ENCODE measurements around the gene SLC25A40. TPM values are rescaled to one million over a fixed set of nuclear protein-coding genes. Genes with fewer than 3 reads are reported as not detected.

The SLC25A40 gene
- total RNA-seq, 2 experiments from 2014 or later, result 9.4 to 11.1 TPM

GRCh38 chr7:87877366-87878040 lies 1.3 kb upstream of the SLC25A40 start:
- no peaks in the 10 kb centered on the region for H3K27me3 ChIP-seq (ENCODE audit: control insufficient read depth in 1 of 2, insufficient read depth in 2 of 2, low read length in 2 of 2)
- no peaks in the 10 kb centered on the region for H3K27me3 Mint-ChIP-seq

GRCh38 chr7:87876869-87877234 lies 692 bp upstream of the SLC25A40 start:
- Mint-ChIP-seq H3K36me3 (ENCODE audit: low read depth) (peaks cover 59% of the 10 kb centered on the region), H3K27me3 (no peaks in the 10 kb centered on the region), H3K27ac (peak overlapping the region; percentile 98), H3K4me3 (peak overlapping the region; percentile 98), H3K9me3 (peaks cover 8% of the 10 kb centered on the region), H3K4me1 (ENCODE audit: low read depth) (peaks cover 63% of the 10 kb centered on the region)
- Histone ChIP-seq H3K4me1 (ENCODE audit: insufficient read depth, low read length) (peaks cover 9% of the 10 kb centered on the region), H3K9me3 (ENCODE audit: control insufficient read depth in 1 of 2, insufficient read depth in 1 of 2, low read length in 2 of 2) (peaks cover 0 to 3% of the 10 kb centered on the region in 2 experiments), H3K4me3 (ENCODE audit: low read length) (peak overlapping the region; percentile 97), H3K36me3 (ENCODE audit: insufficient read depth, low read length) (peaks cover 13% of the 10 kb centered on the region), H3K27me3 (ENCODE audit: control insufficient read depth in 1 of 2, insufficient read depth in 2 of 2, low read length in 2 of 2) (no peaks in the 10 kb centered on the region), H3K27ac (ENCODE audit: low read depth in 1 of 2, low read length in 2 of 2) (peak overlapping the region; percentile 84 to 94)
- DNase-seq, result peak; percentile 7 to 66 (median 29)
- ChIA-PET POLR2A (interaction anchor here (0.7 to 2.1 kb wide), 5 partner anchors 9 to 729 kb away, joined by 3 to 11 read pairs (median 5); partner anchors contain the start of genes ADAM22, CROT and DMTF1), CTCF (no interaction called here)
- no peak for TF ChIP-seq CTCF (IDR thresholded peaks at IDR 0.05)
- ATAC-seq (ENCODE audit: poor library complexity), result peak; percentile 15
- intact Hi-C loops (cut with DNase I, micrococcal nuclease), result loop anchor here (5.0 to 10.0 kb wide), 6 partner anchors 250 to 822 kb away; partner anchors contain the start of genes TMEM243 (in 2 of the 2), CROT (in 1 of the 2), ELAPOR2 (in 1 of the 2) and RUNDC3B (in 1 of the 2)

More at GRCh38 chr7:87877366-87878040, 1.3 kb upstream of the SLC25A40 start:
- peaks cover 59% of the 10 kb centered on the region for H3K36me3 Mint-ChIP-seq (ENCODE audit: low read depth)
- H3K9me3 Mint-ChIP-seq, result peaks cover 2% of the 10 kb centered on the region
- H3K4me3 Mint-ChIP-seq, result peak overlapping the region; percentile 98
- POLR2A ChIA-PET, result interaction anchor here (2.1 kb wide), 1 partner anchor 56 kb away, joined by 11 read pairs; the partner anchor contains the start of gene ADAM22
- DNase-seq (no peak), ATAC-seq (ENCODE audit: poor library complexity) (no peak)
- Histone ChIP-seq H3K9me3 (ENCODE audit: control insufficient read depth in 1 of 2, insufficient read depth in 1 of 2, low read length in 2 of 2) (peaks cover 0 to 2% of the 10 kb centered on the region in 2 experiments), H3K4me1 (ENCODE audit: insufficient read depth, low read length) (peaks cover 9% of the 10 kb centered on the region), H3K36me3 (ENCODE audit: insufficient read depth, low read length) (peaks cover 13% of the 10 kb centered on the region), H3K4me3 (ENCODE audit: low read length) (peak overlapping the region; percentile 97), H3K27ac (ENCODE audit: low read depth in 1 of 2, low read length in 2 of 2) (peak overlapping the region in 1 of 2 donors; percentile 94)
- peaks cover 63% of the 10 kb centered on the region for H3K4me1 Mint-ChIP-seq (ENCODE audit: low read depth)
- CTCF ChIA-PET, result no interaction called here
- no peak for TF ChIP-seq CTCF (IDR thresholded peaks at IDR 0.05)
- H3K27ac Mint-ChIP-seq, result peak overlapping the region; percentile 98
- intact Hi-C loops (cut with DNase I, micrococcal nuclease), result loop anchor here (5.0 to 10.0 kb wide), 6 partner anchors 250 to 823 kb away; partner anchors contain the start of genes TMEM243 (in 2 of the 2), CROT (in 1 of the 2), ELAPOR2 (in 1 of the 2) and RUNDC3B (in 1 of the 2)

GRCh38 chr7:87875151-87876039 lies 765 bp downstream of the SLC25A40 start:
- ATAC-seq (ENCODE audit: poor library complexity), result no peak
- H3K36me3 ChIP-seq (ENCODE audit: insufficient read depth, low read length), result peaks cover 14% of the 10 kb centered on the region
- peaks cover 10% of the 10 kb centered on the region for H3K4me1 ChIP-seq (ENCODE audit: insufficient read depth, low read length)
- Mint-ChIP-seq H3K9me3 (peaks cover 8% of the 10 kb centered on the region), H3K4me1 (ENCODE audit: low read depth) (peaks cover 57% of the 10 kb centered on the region), H3K27me3 (no peaks in the 10 kb centered on the region), H3K4me3 (peak overlapping the region; percentile 98), H3K36me3 (ENCODE audit: low read depth) (peaks cover 59% of the 10 kb centered on the region), H3K27ac (peak overlapping the region; percentile 98)
- H3K4me3 ChIP-seq (ENCODE audit: low read length), result peak overlapping the region; percentile 97
- DNase-seq, result peak in 6 of 14 experiments; percentile 3 to 40 (median 18)
- peak overlapping the region; percentile 50 to 60 for H3K27ac ChIP-seq (ENCODE audit: low read depth in 1 of 2, low read length in 2 of 2)
- H3K9me3 ChIP-seq (ENCODE audit: control insufficient read depth in 1 of 2, insufficient read depth in 1 of 2, low read length in 2 of 2), result peaks cover 9 to 10% of the 10 kb centered on the region in 2 experiments
- CTCF ChIA-PET, result interaction anchor here (1.3 kb wide), 1 partner anchor 72 kb away, joined by 3 read pairs; no protein-coding TSS in a partner anchor
- TF ChIP-seq CTCF (IDR thresholded peaks at IDR 0.05), result no peak
- no peaks in the 10 kb centered on the region for H3K27me3 ChIP-seq (ENCODE audit: control insufficient read depth in 1 of 2, insufficient read depth in 2 of 2, low read length in 2 of 2)
- intact Hi-C loops (cut with DNase I, micrococcal nuclease), result loop anchor here (5.0 to 10.0 kb wide), 6 partner anchors 248 to 821 kb away; partner anchors contain the start of genes TMEM243 (in 2 of the 2), CROT (in 1 of the 2), ELAPOR2 (in 1 of the 2) and RUNDC3B (in 1 of the 2)
- POLR2A ChIA-PET, result interaction anchor here (0.6 to 2.1 kb wide), 5 partner anchors 11 to 656 kb away, joined by 3 to 11 read pairs (median 5); partner anchors contain the start of genes ADAM22, CROT and TMEM243

All from CD4-positive, alpha-beta T cell (primary cell).